ENCODE results near the gene PCGF3. TPM values are rescaled to one million over a fixed set of nuclear protein-coding genes. Genes with fewer than 3 reads are reported as not detected.

Gene PCGF3
- polyA plus RNA-seq, 2 donors: 27.0 to 63.7 TPM

- Histone ChIP-seq H3K4me1 (ENCODE audit: control insufficient read depth in 2 of 2, insufficient read depth in 2 of 2, low read length in 1 of 2) (peaks cover 10 to 14% of the 10 kb centered on the region in 2 donors), H3K36me3 (ENCODE audit: control insufficient read depth in 2 of 2, insufficient read depth in 2 of 2, low read length in 1 of 2) (peaks cover 0 to 14% of the 10 kb centered on the region in 2 donors), H3K27me3 (ENCODE audit: control insufficient read depth in 1 of 2, insufficient read depth in 2 of 2, low read length in 2 of 2) (no peaks in the 10 kb centered on the region), H3K4me3 (ENCODE audit: low read depth in 1 of 2, low read length in 2 of 2) (no peak overlapping the region), H3K27ac (ENCODE audit: low read depth in 2 of 2, low read length in 1 of 2) (no peak overlapping the region), H3K9me3 (ENCODE audit: control insufficient read depth in 2 of 2, insufficient read depth in 1 of 2, low read depth in 1 of 2, low read length in 1 of 2) (no peaks in the 10 kb centered on the region)
- 92 to 93% methylated on average over 13 of the region's 13 CpGs for WGBS, 2 donors
Observed at GRCh38 chr4:710916-711315, 5.3 kb downstream of the PCGF3 start.

- 58 to 65% methylated on average over 3 of the region's 3 CpGs for WGBS, 2 donors
- no peaks in the 10 kb centered on the region for H3K9me3 ChIP-seq (ENCODE audit: control insufficient read depth in 2 of 2, insufficient read depth in 1 of 2, low read depth in 1 of 2, low read length in 1 of 2)
- no peak overlapping the region for H3K4me3 ChIP-seq (ENCODE audit: low read depth in 1 of 2, low read length in 2 of 2)
- H3K27me3 ChIP-seq (ENCODE audit: control insufficient read depth in 1 of 2, insufficient read depth in 2 of 2, low read length in 2 of 2): no peaks in the 10 kb centered on the region
- H3K4me1 ChIP-seq (ENCODE audit: control insufficient read depth in 2 of 2, insufficient read depth in 2 of 2, low read length in 1 of 2): peaks cover 7 to 9% of the 10 kb centered on the region in 2 donors
- no peak overlapping the region for H3K27ac ChIP-seq (ENCODE audit: low read depth in 2 of 2, low read length in 1 of 2)
- H3K36me3 ChIP-seq (ENCODE audit: control insufficient read depth in 2 of 2, insufficient read depth in 2 of 2, low read length in 1 of 2): peaks cover 0 to 14% of the 10 kb centered on the region in 2 donors
Observed at GRCh38 chr4:712093-712492, 6.5 kb downstream of the PCGF3 start.

DNA sequence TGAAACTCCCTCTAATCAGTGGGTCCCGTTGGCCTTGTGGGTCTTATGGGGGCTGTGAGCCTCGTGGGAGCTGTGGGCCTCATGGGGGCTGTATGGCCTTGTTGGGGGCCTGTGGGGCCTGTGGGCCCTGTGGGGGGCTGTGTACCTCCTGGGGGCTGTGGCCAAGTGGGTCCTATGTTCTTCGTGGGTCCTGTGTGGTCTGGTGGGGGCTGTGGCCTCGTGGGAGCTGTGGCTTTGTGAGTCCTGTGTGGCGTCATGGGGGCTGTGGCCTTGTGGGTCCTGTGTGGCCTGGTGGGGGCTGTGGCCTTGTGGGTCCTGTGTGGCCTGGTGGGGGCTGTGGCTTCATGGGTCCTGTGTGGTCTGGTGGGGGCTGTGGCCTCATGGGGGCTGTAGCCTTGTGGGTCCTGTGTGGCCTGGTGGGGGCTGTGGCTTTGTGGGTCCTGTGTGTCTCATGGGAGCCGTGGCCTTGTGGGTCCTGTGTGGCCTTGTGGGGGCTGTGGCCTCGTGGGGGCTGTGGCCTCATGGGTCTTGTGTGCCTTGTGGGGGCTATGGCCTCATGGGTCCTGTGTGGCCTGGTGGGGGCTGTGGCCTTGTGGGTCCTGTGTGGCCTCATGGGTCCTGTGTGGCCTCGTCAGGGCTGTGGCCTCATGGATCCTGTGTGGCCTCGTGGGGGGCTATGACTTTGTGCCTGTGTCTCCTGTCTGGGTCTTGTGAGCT is 7.4 kb downstream of the PCGF3 start:
- 86 to 89% methylated on average over 9 of the region's 9 CpGs for WGBS, 2 donors
- Histone ChIP-seq H3K36me3 (ENCODE audit: control insufficient read depth in 2 of 2, insufficient read depth in 2 of 2, low read length in 1 of 2) (peaks cover 0 to 17% of the 10 kb centered on the region in 2 donors), H3K27ac (ENCODE audit: low read depth in 2 of 2, low read length in 1 of 2) (no peak overlapping the region)

GRCh38 chr4:714087-714486 is 8.5 kb downstream of the PCGF3 start:
- Histone ChIP-seq H3K4me1 (ENCODE audit: control insufficient read depth in 2 of 2, insufficient read depth in 2 of 2, low read length in 1 of 2) (peaks cover 3 to 4% of the 10 kb centered on the region in 2 donors), H3K27me3 (ENCODE audit: control insufficient read depth in 1 of 2, insufficient read depth in 2 of 2, low read length in 2 of 2) (no peaks in the 10 kb centered on the region), H3K4me3 (ENCODE audit: low read depth in 1 of 2, low read length in 2 of 2) (no peak overlapping the region), H3K9me3 (ENCODE audit: control insufficient read depth in 2 of 2, insufficient read depth in 1 of 2, low read depth in 1 of 2, low read length in 1 of 2) (no peaks in the 10 kb centered on the region), H3K36me3 (ENCODE audit: control insufficient read depth in 2 of 2, insufficient read depth in 2 of 2, low read length in 1 of 2) (peaks cover 0 to 17% of the 10 kb centered on the region in 2 donors), H3K27ac (ENCODE audit: low read depth in 2 of 2, low read length in 1 of 2) (no peak overlapping the region)
- WGBS, 2 donors: 91 to 96% methylated on average over 18 of the region's 18 CpGs

More for the DNA sequence above, 7.4 kb downstream of the PCGF3 start:
- Histone ChIP-seq H3K27me3 (ENCODE audit: control insufficient read depth in 1 of 2, insufficient read depth in 2 of 2, low read length in 2 of 2) (no peaks in the 10 kb centered on the region), H3K9me3 (ENCODE audit: control insufficient read depth in 2 of 2, insufficient read depth in 1 of 2, low read depth in 1 of 2, low read length in 1 of 2) (no peaks in the 10 kb centered on the region), H3K4me3 (ENCODE audit: low read depth in 1 of 2, low read length in 2 of 2) (no peak overlapping the region), H3K4me1 (ENCODE audit: control insufficient read depth in 2 of 2, insufficient read depth in 2 of 2, low read length in 1 of 2) (peaks cover 6% of the 10 kb centered on the region in 2 donors)

DNA sequence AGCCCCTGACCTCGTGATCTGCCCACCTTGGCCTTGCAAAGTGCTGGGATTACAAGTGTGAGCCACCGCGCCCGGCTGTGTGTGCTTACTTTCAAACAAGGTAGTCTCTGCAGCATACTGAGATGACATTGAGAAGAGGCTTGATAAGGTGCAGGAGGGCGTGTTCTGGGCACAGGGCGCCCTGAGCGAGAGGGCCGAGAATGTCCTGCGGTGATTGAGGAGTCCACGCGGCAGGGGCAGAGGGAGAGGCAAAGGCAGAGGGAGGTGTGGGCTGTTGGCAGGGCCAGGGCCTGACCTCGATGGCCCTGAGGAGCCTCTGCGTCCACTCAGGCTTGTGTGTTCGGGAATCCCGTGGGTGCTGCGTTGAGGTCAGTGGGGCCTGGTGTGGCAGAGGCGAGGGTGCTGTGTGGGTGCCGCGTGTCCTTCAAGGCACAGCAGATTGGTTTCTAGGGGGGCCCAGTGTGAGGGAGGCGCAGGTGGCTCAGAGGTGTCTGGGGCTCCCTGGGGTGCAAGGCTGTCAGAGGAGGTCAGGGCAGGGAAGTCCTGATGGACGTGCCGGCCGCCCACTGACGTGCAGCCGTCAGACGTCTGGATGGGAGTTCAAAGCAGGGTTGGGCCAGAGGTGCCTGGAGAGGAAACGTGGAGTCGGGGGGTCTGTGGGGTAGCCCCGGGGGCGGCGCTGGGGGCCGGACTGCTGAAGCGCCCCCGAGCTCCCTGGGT is 12.1 kb downstream of the PCGF3 start:
- Histone ChIP-seq H3K36me3 (ENCODE audit: control insufficient read depth in 2 of 2, insufficient read depth in 2 of 2, low read length in 1 of 2) (peaks cover 0 to 25% of the 10 kb centered on the region in 2 donors), H3K9me3 (ENCODE audit: control insufficient read depth in 2 of 2, insufficient read depth in 1 of 2, low read depth in 1 of 2, low read length in 1 of 2) (peaks cover 0 to under 1% of the 10 kb centered on the region in 2 donors), H3K27ac (ENCODE audit: low read depth in 2 of 2, low read length in 1 of 2) (no peak overlapping the region), H3K4me1 (ENCODE audit: control insufficient read depth in 2 of 2, insufficient read depth in 2 of 2, low read length in 1 of 2) (peaks cover 14 to 23% of the 10 kb centered on the region in 2 donors), H3K4me3 (ENCODE audit: low read depth in 1 of 2, low read length in 2 of 2) (no peak overlapping the region), H3K27me3 (ENCODE audit: control insufficient read depth in 1 of 2, insufficient read depth in 2 of 2, low read length in 2 of 2) (no peaks in the 10 kb centered on the region)
- 89 to 90% methylated on average over 32 to 34 of the region's 34 CpGs for WGBS, 2 donors

GRCh38 chr4:718460-718859 is 12.8 kb downstream of the PCGF3 start:
- 90 to 92% methylated on average over 8 of the region's 8 CpGs for WGBS, 2 donors
- H3K27ac ChIP-seq (ENCODE audit: low read depth in 2 of 2, low read length in 1 of 2): no peak overlapping the region
- H3K27me3 ChIP-seq (ENCODE audit: control insufficient read depth in 1 of 2, insufficient read depth in 2 of 2, low read length in 2 of 2): no peaks in the 10 kb centered on the region
- peaks cover 14 to 23% of the 10 kb centered on the region in 2 donors for H3K4me1 ChIP-seq (ENCODE audit: control insufficient read depth in 2 of 2, insufficient read depth in 2 of 2, low read length in 1 of 2)
- H3K36me3 ChIP-seq (ENCODE audit: control insufficient read depth in 2 of 2, insufficient read depth in 2 of 2, low read length in 1 of 2): peaks cover 0 to 25% of the 10 kb centered on the region in 2 donors
- no peak overlapping the region for H3K4me3 ChIP-seq (ENCODE audit: low read depth in 1 of 2, low read length in 2 of 2)
- peaks cover 0 to 2% of the 10 kb centered on the region in 2 donors for H3K9me3 ChIP-seq (ENCODE audit: control insufficient read depth in 2 of 2, insufficient read depth in 1 of 2, low read depth in 1 of 2, low read length in 1 of 2)

DNA sequence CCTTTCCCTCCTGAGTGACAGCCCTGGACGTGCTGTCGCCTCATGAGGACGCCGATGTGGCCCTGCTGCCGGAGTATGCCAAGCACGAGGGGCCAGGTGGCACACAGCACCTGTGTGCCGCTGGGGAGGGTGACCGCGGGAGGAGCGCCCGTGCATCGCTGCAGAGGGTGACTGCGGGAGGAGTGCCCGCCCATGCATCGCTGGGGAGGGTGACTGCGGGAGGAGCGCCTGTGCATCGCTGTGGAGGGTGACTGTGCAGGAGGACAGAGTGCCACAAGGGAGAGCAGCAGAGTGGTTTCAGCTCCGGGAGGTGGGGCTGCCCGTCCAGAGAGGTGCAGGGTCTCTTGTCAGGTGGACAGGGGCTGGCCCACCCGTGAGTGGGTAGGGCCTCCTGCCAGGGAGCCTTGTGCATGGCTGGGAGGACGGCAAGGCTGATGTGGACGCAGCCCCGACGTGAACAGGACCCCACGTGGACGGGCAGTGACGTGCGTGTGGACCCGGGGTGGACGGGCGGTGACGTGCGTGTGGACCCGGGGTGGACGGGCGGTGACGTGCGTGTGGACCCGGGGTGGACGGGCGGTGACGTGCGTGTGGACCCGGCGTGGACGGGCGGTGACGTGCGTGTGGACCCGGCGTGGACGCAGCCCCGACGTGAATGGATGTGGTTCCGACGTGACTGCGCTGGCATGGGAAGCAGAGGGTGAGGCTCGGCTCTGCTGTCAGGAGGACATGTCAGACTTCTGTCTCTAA is 14.7 kb downstream of the PCGF3 start:
- H3K9me3 ChIP-seq (ENCODE audit: control insufficient read depth in 2 of 2, insufficient read depth in 1 of 2, low read depth in 1 of 2, low read length in 1 of 2): peaks cover 0 to 2% of the 10 kb centered on the region in 2 donors
- H3K4me1 ChIP-seq (ENCODE audit: control insufficient read depth in 2 of 2, insufficient read depth in 2 of 2, low read length in 1 of 2): peaks cover 14 to 23% of the 10 kb centered on the region in 2 donors
- 89 to 91% methylated on average over 59 of the region's 59 CpGs for WGBS, 2 donors
- H3K36me3 ChIP-seq (ENCODE audit: control insufficient read depth in 2 of 2, insufficient read depth in 2 of 2, low read length in 1 of 2): peaks cover 0 to 19% of the 10 kb centered on the region in 2 donors
- H3K27ac ChIP-seq (ENCODE audit: low read depth in 2 of 2, low read length in 1 of 2): peak overlapping the region; percentile 54 to 90
- H3K27me3 ChIP-seq (ENCODE audit: control insufficient read depth in 1 of 2, insufficient read depth in 2 of 2, low read length in 2 of 2): no peaks in the 10 kb centered on the region
- no peak overlapping the region for H3K4me3 ChIP-seq (ENCODE audit: low read depth in 1 of 2, low read length in 2 of 2)

GRCh38 chr4:721261-722168 is 15.9 kb downstream of the PCGF3 start:
- no peak overlapping the region for H3K4me3 ChIP-seq (ENCODE audit: low read depth in 1 of 2, low read length in 2 of 2)

More at GRCh38 chr4:721261-722168, 15.9 kb downstream of the PCGF3 start:
- peaks cover 0 to 2% of the 10 kb centered on the region in 2 donors for H3K9me3 ChIP-seq (ENCODE audit: control insufficient read depth in 2 of 2, insufficient read depth in 1 of 2, low read depth in 1 of 2, low read length in 1 of 2)
- H3K27me3 ChIP-seq (ENCODE audit: control insufficient read depth in 1 of 2, insufficient read depth in 2 of 2, low read length in 2 of 2): no peaks in the 10 kb centered on the region
- H3K4me1 ChIP-seq (ENCODE audit: control insufficient read depth in 2 of 2, insufficient read depth in 2 of 2, low read length in 1 of 2): peaks cover 14 to 26% of the 10 kb centered on the region in 2 donors
- H3K36me3 ChIP-seq (ENCODE audit: control insufficient read depth in 2 of 2, insufficient read depth in 2 of 2, low read length in 1 of 2): peaks cover 0 to 19% of the 10 kb centered on the region in 2 donors
- WGBS, 2 donors: 69 to 73% methylated on average over 31 of the region's 31 CpGs
- H3K27ac ChIP-seq (ENCODE audit: low read depth in 2 of 2, low read length in 1 of 2): peak overlapping the region; percentile 14 to 90
